Adipocyte (in vitro differentiated cells): ENCODE measurements around the gene VRK2.

Source experiments
- DNase-seq: peaks from one replicate; pipeline ENCODE4 v3.0.0-alpha.2; 2015; ENCODE audit warnings: low read depth
- H3K27me3 ChIP-seq: replicated peaks from 2 replicates; pipeline ENCODE4 v1.7.0; 2013; ENCODE audit warnings: mild to moderate bottlenecking, low read length, moderate library complexity; ENCODE audit not compliant: control insufficient read depth, insufficient read depth
- H3K36me3 ChIP-seq: 2 replicates; pipeline ENCODE4 v1.7.0; 2013; ENCODE audit warnings: low read length, mild to moderate bottlenecking, moderate library complexity; ENCODE audit not compliant: control insufficient read depth, insufficient read depth, severe bottlenecking
- H3K4me1 ChIP-seq: 2 replicates; pipeline ENCODE4 v1.7.0; 2013; ENCODE audit warnings: mild to moderate bottlenecking, low read length, moderate library complexity; ENCODE audit not compliant: control insufficient read depth, insufficient read depth
- H3K4me3 ChIP-seq: 2 replicates; pipeline ENCODE4 v1.7.0; 2013; ENCODE audit warnings: mild to moderate bottlenecking, low read length, moderate library complexity
- H3K9ac ChIP-seq: 2 replicates; pipeline ENCODE4 v1.7.0; 2013; ENCODE audit warnings: mild to moderate bottlenecking, low read length, moderate library complexity
- H3K9me3 ChIP-seq: 2 replicates; pipeline ENCODE4 v1.7.0; 2013; ENCODE audit warnings: mild to moderate bottlenecking, low read length, moderate library complexity; ENCODE audit not compliant: control insufficient read depth

The VRK2 gene

DNA sequence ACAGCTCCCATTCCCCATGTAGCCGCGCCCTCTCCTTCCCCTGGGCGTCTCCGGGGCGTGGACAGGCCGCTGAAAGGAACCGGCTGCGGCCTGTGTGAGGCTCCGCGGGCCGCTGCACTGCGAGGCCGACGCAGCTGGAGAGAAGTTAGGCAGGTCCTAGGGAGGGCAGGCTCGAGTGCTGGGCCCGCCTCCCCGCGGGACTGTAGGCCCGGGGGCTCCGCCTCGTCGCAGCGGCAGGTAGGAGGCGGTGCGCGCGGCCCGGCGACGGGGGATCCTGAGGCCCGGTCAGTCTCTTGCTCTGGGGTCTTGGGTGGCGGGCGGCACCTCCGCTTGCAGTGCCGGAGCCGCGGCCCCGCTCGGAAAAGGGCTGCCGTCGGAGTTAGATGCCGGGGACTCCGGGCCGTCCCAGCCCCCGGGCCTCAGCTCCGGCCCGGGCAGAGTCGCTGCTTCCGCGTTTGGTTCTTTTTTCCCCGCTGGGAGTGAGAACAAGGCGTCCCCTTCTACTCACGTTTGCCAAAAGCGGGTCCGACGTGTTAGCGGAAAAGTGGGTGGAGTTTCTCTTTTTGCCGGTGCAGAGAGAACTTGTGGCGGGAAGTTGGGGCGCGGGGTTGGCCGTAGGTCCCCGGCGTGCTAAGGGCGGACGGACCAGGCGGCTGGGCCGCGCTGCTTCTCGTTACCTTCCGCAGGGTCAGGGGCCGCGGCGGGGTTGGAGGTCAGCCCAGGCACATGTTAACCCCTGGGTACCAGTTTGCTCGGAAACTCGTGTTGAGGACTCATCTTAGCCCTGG, at the start of gene VRK2:
TSS of gene VRK2 (plus strand) at position 222 of the 788 bp plus-strand sequence. CDS start 2,026 bp downstream, outside the sequence.
- H3K9me3 ChIP-seq, result no peaks in the 10 kb centered on the region
- DNase-seq, result peak; percentile 92
- no peaks in the 10 kb centered on the region for H3K27me3 ChIP-seq
- peak within 1 kb of the TSS; percentile 91 for H3K9ac ChIP-seq
- peaks cover 26% of the 10 kb centered on the region for H3K4me1 ChIP-seq
- no peaks in the 10 kb centered on the region for H3K36me3 ChIP-seq
- peak within 1 kb of the TSS; percentile 90 for H3K4me3 ChIP-seq

DNA sequence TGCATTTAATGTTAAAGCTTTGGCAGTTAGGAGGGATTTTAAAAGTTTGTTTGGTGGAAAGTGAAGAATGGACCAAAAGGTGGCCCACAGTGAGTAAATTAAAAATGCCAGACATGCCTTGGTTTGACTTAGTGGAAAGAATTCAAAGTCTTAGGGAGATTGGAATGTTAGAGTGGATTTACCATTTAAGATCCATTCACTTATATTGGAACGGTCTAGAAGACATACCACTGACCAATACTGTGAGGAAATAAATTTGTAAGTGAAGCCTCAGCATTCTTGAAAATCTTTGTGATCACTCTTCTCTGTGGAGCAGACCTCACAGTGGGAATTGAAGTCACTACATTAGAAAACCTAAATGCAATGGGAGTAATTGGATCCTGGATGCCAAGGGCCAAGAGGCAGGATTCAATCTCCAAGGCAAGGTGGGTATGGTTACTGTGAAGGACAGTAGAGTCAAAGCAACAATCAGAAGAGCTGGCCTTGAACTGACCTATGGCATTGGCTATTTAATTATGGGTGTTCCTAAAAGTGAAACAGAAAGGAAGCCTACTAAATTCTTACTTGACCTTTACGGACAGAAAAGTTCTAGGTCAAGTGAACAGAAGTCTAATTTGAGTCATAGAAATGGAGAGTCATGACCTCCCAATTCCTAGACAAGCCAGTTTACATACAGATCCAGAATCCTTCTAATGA, 40.2 kb upstream of the VRK2 start:
- H3K9ac ChIP-seq, result no peak overlapping the region

DNA sequence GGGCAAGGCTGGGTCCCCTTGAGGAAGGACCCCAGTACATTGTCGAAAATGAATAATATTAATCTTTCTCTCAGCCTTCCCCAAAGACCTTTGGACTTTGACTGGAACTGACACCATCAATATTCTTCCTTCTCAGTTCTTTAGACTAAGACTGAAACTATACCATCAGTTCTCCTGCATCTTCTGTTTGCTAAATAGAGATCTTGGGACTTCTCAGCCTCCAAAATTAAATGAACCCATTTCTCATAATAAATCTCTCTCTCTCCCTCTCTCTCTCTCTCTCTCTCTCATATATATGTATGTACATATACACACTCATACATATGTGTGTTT, 39.7 kb upstream of the VRK2 start:
- Histone ChIP-seq H3K27me3 (no peaks in the 10 kb centered on the region), H3K36me3 (no peaks in the 10 kb centered on the region), H3K4me1 (no peaks in the 10 kb centered on the region), H3K4me3 (no peak overlapping the region), H3K9me3 (no peaks in the 10 kb centered on the region), H3K9ac (no peak overlapping the region)
- DNase-seq, result no peak

More for the DNA sequence above, 40.2 kb upstream of the VRK2 start:
- H3K9me3 ChIP-seq, result no peaks in the 10 kb centered on the region
- no peak for DNase-seq
- no peaks in the 10 kb centered on the region for H3K4me1 ChIP-seq
- no peak overlapping the region for H3K4me3 ChIP-seq
- no peaks in the 10 kb centered on the region for H3K36me3 ChIP-seq
- H3K27me3 ChIP-seq, result no peaks in the 10 kb centered on the region

DNA sequence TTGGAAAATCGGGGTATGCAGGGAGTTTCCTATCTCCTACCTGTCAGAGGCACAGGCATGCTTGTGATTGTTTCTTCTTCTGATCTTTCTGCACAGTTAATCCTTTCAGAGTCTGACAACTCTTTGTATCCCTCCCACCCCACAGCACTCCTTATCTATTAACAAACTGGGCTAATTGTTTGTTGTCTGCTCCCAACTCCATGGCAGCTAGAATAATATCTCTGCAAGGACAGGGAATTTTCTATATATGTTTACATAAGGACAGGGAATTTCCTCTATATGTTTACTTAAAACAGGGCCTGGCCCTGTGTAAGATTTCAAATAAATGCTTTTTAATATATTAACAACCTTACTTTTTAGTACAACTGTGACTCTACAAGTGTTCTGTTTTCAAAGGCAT, 36.0 kb upstream of the VRK2 start:
- Histone ChIP-seq H3K4me1 (no peaks in the 10 kb centered on the region), H3K27me3 (no peaks in the 10 kb centered on the region), H3K9ac (no peak overlapping the region), H3K36me3 (no peaks in the 10 kb centered on the region), H3K4me3 (no peak overlapping the region), H3K9me3 (no peaks in the 10 kb centered on the region)
- DNase-seq, result no peak

DNA sequence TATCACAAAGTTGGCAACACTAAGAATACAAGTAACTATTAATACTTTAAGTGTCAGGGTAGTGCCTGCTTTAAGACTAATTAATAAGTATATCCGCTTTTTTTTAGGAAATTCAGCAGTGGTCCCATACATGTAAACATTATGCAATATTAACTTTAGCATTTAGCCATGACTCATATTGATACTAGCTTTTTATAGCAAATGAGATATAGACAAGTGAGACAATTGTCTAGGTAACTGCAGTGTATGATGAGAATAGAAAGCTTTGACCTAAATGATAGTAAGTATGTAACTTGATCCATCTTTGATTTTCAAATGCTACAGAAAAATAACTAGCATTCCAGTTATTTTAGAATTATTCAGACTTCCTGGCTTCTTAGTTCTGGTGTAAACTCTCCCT, 27.4 kb upstream of the VRK2 start:
- Histone ChIP-seq H3K9me3 (no peaks in the 10 kb centered on the region), H3K9ac (no peak overlapping the region), H3K4me1 (no peaks in the 10 kb centered on the region), H3K4me3 (no peak overlapping the region), H3K36me3 (no peaks in the 10 kb centered on the region), H3K27me3 (no peaks in the 10 kb centered on the region)
- DNase-seq, result peak; percentile 20

DNA sequence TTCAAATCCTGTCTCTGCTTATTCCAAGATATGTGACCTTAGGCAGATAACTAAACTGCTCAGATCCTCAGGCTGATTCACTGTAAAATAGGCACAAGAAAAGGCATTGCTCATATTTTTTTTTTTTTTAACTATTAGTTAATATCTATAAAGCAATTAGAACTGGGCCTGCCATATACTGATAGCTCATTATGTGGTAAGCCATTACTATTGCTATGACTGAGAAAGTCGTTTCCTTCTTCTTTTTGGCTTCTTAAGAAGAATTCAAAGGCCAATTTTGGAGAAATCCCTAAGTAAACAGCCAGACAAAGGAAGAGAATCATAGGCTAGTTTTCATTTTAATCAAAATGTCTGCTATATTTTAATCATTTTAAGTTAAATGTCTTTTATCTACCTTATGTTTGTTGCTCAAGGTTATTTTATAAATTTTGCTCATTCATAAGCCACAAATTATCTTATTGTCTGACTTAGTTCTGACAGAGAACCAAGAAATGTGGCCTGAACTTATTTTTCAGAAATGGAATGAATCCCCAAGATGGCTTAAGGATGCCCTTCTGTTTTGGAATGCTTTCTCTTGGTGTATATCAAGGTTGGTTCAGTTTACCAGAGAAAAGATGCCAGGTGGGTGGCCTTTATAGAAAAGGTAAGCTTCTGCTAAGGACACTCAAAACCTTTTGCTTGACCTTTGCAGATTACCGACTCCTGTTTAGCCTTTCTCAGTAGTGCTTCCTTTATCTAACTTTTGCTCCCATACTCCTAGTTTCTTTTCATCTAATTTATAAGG, 21.3 kb upstream of the VRK2 start:
- no peak for DNase-seq
- H3K4me3 ChIP-seq, result no peak overlapping the region
- no peaks in the 10 kb centered on the region for H3K36me3 ChIP-seq
- no peak overlapping the region for H3K9ac ChIP-seq
- H3K9me3 ChIP-seq, result no peaks in the 10 kb centered on the region
- H3K4me1 ChIP-seq, result no peaks in the 10 kb centered on the region
- H3K27me3 ChIP-seq, result no peaks in the 10 kb centered on the region

DNA sequence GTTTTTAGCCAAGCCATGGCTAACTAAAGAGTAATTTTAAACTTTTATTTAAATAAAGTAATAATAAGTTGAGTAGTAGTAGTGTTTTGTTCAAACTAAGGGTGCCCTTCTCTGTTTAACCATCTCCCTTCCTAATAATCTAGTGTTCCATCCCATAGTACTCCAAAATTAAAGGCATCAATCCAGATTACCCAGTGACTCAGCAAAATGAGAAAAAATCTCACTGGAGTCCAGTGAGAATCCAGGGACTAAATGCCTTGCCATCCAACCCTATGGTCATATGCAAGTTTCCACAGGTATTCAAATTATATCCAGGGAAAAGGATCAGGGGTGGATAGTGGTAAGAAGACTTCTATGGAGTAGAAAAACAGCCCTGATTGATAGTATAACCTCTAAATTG, 19.6 kb upstream of the VRK2 start:
- no peak for DNase-seq
- Histone ChIP-seq H3K9me3 (no peaks in the 10 kb centered on the region), H3K9ac (no peak overlapping the region), H3K4me3 (no peak overlapping the region), H3K4me1 (no peaks in the 10 kb centered on the region), H3K36me3 (no peaks in the 10 kb centered on the region), H3K27me3 (no peaks in the 10 kb centered on the region)

DNA sequence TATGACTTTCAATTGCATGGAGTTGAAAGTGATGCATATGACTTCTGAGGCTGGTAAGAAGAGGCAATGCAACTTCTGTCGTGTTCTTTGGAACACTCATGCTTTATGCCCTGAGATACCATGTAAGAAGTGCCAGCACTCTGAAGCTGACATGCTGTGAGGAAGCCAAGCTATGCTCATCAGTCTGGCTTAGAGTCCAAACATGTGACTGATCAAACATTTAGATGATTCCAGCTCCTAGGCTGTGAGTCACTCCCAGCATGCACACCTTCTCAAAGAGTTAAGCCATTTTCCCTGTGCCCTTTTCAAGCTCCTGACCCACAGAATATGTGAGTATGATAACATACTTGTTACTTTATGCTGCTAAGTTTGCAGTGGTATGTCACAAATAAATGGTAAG, 15.8 kb upstream of the VRK2 start:
- Histone ChIP-seq H3K4me3 (no peak overlapping the region), H3K36me3 (no peaks in the 10 kb centered on the region), H3K27me3 (no peaks in the 10 kb centered on the region), H3K9ac (no peak overlapping the region), H3K9me3 (no peaks in the 10 kb centered on the region), H3K4me1 (no peaks in the 10 kb centered on the region)
- DNase-seq, result no peak

DNA sequence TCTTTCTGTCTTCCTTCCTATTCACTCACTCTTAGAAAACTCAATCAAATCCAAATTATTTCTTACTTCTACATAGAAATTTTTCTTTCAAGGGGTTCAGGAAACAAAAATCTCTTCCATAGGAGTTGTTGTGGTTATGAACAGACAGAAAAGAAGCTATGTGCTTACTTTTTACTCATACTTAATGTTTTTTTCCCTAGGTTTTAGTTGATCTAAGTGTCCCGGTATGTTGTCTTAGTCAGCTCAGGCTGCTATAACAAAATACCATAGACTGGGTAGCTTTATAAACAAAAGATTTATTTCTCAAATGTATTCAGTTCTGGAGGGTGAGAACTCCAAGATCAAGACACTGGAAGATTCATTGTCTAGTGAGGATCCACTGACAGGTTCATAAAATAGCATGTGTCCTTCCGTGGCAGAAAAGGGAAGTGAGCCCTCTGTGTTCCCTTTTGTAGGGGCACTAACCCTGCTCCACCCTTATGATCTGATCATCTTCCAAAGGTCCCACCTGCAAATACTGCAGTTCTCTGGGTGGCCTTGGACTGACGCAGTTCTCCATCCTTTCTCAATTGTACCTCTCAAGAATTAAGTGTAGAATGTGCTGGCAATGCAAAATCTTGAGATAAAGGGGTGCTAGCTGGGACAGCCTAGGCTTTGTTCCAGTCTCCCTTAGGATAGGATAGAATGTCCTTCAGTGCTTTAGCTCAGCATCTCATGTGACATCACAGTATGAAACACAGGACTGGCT, 14.4 kb upstream of the VRK2 start:
- Histone ChIP-seq H3K9ac (no peak overlapping the region), H3K9me3 (no peaks in the 10 kb centered on the region), H3K27me3 (no peaks in the 10 kb centered on the region), H3K36me3 (no peaks in the 10 kb centered on the region), H3K4me3 (no peak overlapping the region), H3K4me1 (no peaks in the 10 kb centered on the region)
- DNase-seq, result no peak

DNA sequence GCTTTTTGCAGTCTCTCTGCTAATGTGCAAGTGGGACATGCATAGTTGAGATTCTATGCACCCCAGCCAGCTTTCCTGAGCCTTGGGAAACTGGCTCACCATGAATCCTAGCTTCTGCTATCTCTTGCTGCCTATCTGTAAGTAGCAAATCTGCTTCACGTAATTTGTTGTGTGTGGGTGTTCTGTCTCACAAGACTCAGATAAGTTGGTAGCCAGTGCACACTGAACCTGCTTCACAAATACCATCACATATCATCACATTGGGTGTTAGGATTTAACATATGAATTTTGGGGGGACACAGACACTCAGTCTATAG, 13.9 kb upstream of the VRK2 start:
- Histone ChIP-seq H3K9me3 (no peaks in the 10 kb centered on the region), H3K4me1 (no peaks in the 10 kb centered on the region), H3K9ac (no peak overlapping the region), H3K4me3 (no peak overlapping the region), H3K27me3 (no peaks in the 10 kb centered on the region), H3K36me3 (no peaks in the 10 kb centered on the region)
- DNase-seq, result no peak

DNA sequence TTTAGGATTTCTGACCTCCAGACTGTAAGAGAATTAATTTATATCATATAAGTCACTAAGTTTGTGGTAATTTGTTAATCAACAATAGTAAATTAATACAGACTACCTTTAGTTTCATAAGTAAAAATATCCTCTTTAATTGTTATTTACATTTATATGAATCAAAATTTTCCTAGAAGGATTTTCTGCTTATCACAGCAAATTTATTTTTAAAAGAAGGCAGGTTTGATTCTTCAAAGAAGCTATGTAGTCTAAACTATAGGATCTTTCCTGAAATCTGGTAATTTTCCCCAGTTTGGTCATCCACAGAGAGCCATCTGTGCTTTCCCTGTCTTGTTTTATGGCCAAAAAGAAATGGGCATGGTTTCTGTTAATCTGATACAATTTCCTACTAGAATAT, 13.1 kb upstream of the VRK2 start:
- H3K27me3 ChIP-seq, result no peaks in the 10 kb centered on the region
- H3K4me1 ChIP-seq, result no peaks in the 10 kb centered on the region
- no peak overlapping the region for H3K9ac ChIP-seq
- no peaks in the 10 kb centered on the region for H3K9me3 ChIP-seq
- DNase-seq, result no peak
- H3K36me3 ChIP-seq, result no peaks in the 10 kb centered on the region
- no peak overlapping the region for H3K4me3 ChIP-seq
